ENCODE results near the gene POLR2B. TPM values are rescaled to one million over a fixed set of nuclear protein-coding genes. Genes with fewer than 3 reads are reported as not detected.

Gene POLR2B
- total RNA-seq, 4 donors from 2014 or later: 39.8 to 74.8 (median 53.4) TPM

- no peaks in the 10 kb centered on the region for H3K27me3 ChIP-seq
- no peaks in the 10 kb centered on the region for H3K36me3 ChIP-seq
- peak overlapping the region in 3 of 4 donors; percentile 41 to 63 (median 47) for H3K27ac ChIP-seq
- intact Hi-C loops (cut with DNase I; ENCODE audit: low total_unique reads): no loop called here
- WGBS, 2 donors (ENCODE audit: low coverage in 1 of 2): 53 to 73% methylated on average over 1 of the region's 1 CpG
- no peaks in the 10 kb centered on the region for H3K9me3 ChIP-seq
- no peak for TF ChIP-seq POLR2AphosphoS5 (IDR thresholded peaks at IDR 0.05)
- no peak for TF ChIP-seq EP300 (IDR thresholded peaks at IDR 0.05; ENCODE audit: low read depth)
- TF ChIP-seq, protein P1, sequence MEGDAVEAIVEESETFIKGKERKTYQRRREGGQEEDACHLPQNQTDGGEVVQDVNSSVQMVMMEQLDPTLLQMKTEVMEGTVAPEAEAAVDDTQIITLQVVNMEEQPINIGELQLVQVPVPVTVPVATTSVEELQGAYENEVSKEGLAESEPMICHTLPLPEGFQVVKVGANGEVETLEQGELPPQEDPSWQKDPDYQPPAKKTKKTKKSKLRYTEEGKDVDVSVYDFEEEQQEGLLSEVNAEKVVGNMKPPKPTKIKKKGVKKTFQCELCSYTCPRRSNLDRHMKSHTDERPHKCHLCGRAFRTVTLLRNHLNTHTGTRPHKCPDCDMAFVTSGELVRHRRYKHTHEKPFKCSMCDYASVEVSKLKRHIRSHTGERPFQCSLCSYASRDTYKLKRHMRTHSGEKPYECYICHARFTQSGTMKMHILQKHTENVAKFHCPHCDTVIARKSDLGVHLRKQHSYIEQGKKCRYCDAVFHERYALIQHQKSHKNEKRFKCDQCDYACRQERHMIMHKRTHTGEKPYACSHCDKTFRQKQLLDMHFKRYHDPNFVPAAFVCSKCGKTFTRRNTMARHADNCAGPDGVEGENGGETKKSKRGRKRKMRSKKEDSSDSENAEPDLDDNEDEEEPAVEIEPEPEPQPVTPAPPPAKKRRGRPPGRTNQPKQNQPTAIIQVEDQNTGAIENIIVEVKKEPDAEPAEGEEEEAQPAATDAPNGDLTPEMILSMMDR (IDR thresholded peaks at IDR 0.05): no peak
- TF ChIP-seq POLR2A (IDR thresholded peaks at IDR 0.05): no peak
- in situ Hi-C loops (cut with MboI; ENCODE audit: low pct_ligation_motif_present in 1 of 4, low pct_unique_long_range_greater_than_20kb in 1 of 4, low sequenced_read_pairs in 3 of 4): no loop called here
- DNase-seq: no peak
- H3K4me1 ChIP-seq: peaks cover 0 to 33% (median 7%) of the 10 kb centered on the region in 4 donors
- H3K4me3 ChIP-seq: no peak overlapping the region
Observed at GRCh38 chr4:57041020-57041419, 62.3 kb downstream of the POLR2B start.

DNA sequence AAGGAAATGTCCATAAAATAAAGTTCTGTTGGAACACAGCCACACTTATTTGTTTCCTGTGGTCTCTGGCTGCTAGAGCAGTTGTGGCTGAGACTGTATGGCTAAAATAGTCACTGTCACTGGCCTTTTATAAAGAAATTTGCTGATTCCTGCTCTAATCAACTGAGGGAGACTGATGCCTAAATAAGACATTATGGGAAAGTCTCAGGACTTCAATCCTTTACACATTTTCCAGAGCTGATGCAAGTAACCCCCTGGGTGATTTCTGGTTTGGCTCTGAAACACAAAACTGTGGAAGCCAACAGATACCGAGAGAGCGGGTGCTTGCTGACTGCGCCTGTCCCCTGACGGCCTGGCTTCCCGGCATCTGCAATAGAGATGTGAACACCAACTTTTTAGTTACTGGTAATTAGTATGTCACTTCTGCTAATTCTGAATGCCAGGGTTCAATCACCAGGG is 64.0 kb downstream of the POLR2B start:
- in situ Hi-C loops (cut with MboI; ENCODE audit: low pct_ligation_motif_present in 1 of 4, low pct_unique_long_range_greater_than_20kb in 1 of 4, low sequenced_read_pairs in 3 of 4): no loop called here
- Histone ChIP-seq H3K4me1 (peaks cover 0 to 33% (median 7%) of the 10 kb centered on the region in 4 donors), H3K27me3 (no peaks in the 10 kb centered on the region), H3K9me3 (no peaks in the 10 kb centered on the region), H3K36me3 (no peaks in the 10 kb centered on the region), H3K27ac (peak overlapping the region; percentile 40 to 63 (median 54)), H3K4me3 (no peak overlapping the region)
- intact Hi-C loops (cut with DNase I; ENCODE audit: low total_unique reads): no loop called here
- 77% methylated on average over 5 of the region's 5 CpGs; no CpG with 5 or more reads in 1 of the 2 donors for WGBS, 2 donors (ENCODE audit: low coverage in 1 of 2)
- TF ChIP-seq POLR2A (IDR thresholded peaks at IDR 0.05): no peak
- TF ChIP-seq, protein P1 (IDR thresholded peaks at IDR 0.05): no peak
- TF ChIP-seq EP300 (IDR thresholded peaks at IDR 0.05; ENCODE audit: low read depth): no peak
- no peak for TF ChIP-seq POLR2AphosphoS5 (IDR thresholded peaks at IDR 0.05)
- DNase-seq: no peak

GRCh38 chr4:57043347-57044251 is 64.9 kb downstream of the POLR2B start:
- no peaks in the 10 kb centered on the region for H3K36me3 ChIP-seq
- intact Hi-C loops (cut with DNase I; ENCODE audit: low total_unique reads) (no loop called here), in situ Hi-C loops (cut with MboI; ENCODE audit: low pct_ligation_motif_present in 1 of 4, low pct_unique_long_range_greater_than_20kb in 1 of 4, low sequenced_read_pairs in 3 of 4) (no loop called here)
- H3K4me3 ChIP-seq: no peak overlapping the region
- H3K9me3 ChIP-seq: no peaks in the 10 kb centered on the region
- DNase-seq: no peak
- WGBS, 2 donors (ENCODE audit: low coverage in 1 of 2): 40 to 51% methylated on average over 1 to 6 of the region's 6 CpGs
- H3K27me3 ChIP-seq: no peaks in the 10 kb centered on the region
- TF ChIP-seq POLR2AphosphoS5 (IDR thresholded peaks at IDR 0.05) (no peak), EP300 (IDR thresholded peaks at IDR 0.05; ENCODE audit: low read depth) (no peak), POLR2A (IDR thresholded peaks at IDR 0.05) (no peak)
- TF ChIP-seq, protein P1 (IDR thresholded peaks at IDR 0.05): no peak
- H3K27ac ChIP-seq: peak overlapping the region; percentile 40 to 71 (median 62)
- peaks cover 0 to 33% (median 4%) of the 10 kb centered on the region in 4 donors for H3K4me1 ChIP-seq

DNA sequence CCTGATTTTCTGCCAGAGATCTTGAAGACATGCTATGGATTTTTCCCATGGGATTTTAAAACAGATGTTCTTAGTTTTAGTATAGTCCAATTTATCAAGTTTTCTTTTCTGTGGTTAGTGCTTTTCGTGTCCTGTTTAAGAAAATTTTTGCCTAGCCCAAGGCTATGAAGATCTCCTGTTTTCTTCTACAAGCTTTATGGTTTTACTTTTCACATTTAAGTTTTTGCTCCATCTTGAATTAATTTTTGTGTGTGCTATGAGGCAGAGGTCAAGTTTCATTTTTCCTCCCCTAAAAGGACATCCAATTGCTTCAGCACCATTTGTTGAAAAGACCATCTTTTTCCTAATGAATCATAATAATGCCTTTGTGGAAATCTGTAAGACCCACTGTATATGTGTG is 65.6 kb downstream of the POLR2B start:
- H3K36me3 ChIP-seq: no peaks in the 10 kb centered on the region
- peaks cover 0 to 37% (median 5%) of the 10 kb centered on the region in 4 donors for H3K4me1 ChIP-seq
- TF ChIP-seq EP300 (IDR thresholded peaks at IDR 0.05; ENCODE audit: low read depth) (no peak), POLR2AphosphoS5 (IDR thresholded peaks at IDR 0.05) (no peak), POLR2A (IDR thresholded peaks at IDR 0.05) (no peak)
- TF ChIP-seq, protein P1 (IDR thresholded peaks at IDR 0.05): no peak
- H3K27me3 ChIP-seq: no peaks in the 10 kb centered on the region
- in situ Hi-C loops (cut with MboI; ENCODE audit: low pct_ligation_motif_present in 1 of 4, low pct_unique_long_range_greater_than_20kb in 1 of 4, low sequenced_read_pairs in 3 of 4) (no loop called here), intact Hi-C loops (cut with DNase I; ENCODE audit: low total_unique reads) (no loop called here)
- 40 to 67% methylated on average over 1 of the region's 1 CpG for WGBS, 2 donors (ENCODE audit: low coverage in 1 of 2)
- H3K4me3 ChIP-seq: no peak overlapping the region
- H3K9me3 ChIP-seq: no peaks in the 10 kb centered on the region
- peak overlapping the region; percentile 40 to 71 (median 58) for H3K27ac ChIP-seq
- no peak for DNase-seq

Data from transverse colon (tissue), 4 donors.